ENCODE results near the gene SSB. TPM values are rescaled to one million over a fixed set of nuclear protein-coding genes. Genes with fewer than 3 reads are reported as not detected.

Gene SSB
- total and polyA plus RNA-seq, 2 of the 13 experiments (the other 11 are each of a cell fraction or from before 2014, with no cell fraction given): 109 to 208 TPM

- TF ChIP-seq ZSCAN25 (CRISPR knock-in tag; IDR thresholded peaks at IDR 0.05) (no peak), ZNF282 (IDR thresholded peaks at IDR 0.05; ENCODE audit: partially characterized antibody) (no peak), SOX13 (IDR thresholded peaks at IDR 0.05) (no peak), SOX13 (CRISPR knock-in tag; conservative IDR thresholded peaks at IDR 0.05 in 1 of 2, IDR thresholded peaks at IDR 0.05 in 1 of 2) (peak in 1 of 2 experiments; percentile 53; a peak in 2 of 4 replicates), FOSL2 (CRISPR knock-in tag; IDR thresholded peaks at IDR 0.05) (peak; percentile 54), MTA1 (CRISPR knock-in tag; IDR thresholded peaks at IDR 0.05; ENCODE audit: borderline replicate concordance) (no peak), ZNF800 (CRISPR knock-in tag; IDR thresholded peaks at IDR 0.05) (no peak), NCOA2 (CRISPR knock-in tag; IDR thresholded peaks at IDR 0.05) (peak; percentile 64), EZH2 (conservative IDR thresholded peaks at IDR 0.05; ENCODE audit: low read depth, low read length) (no peak), CREBL2 (CRISPR knock-in tag; IDR thresholded peaks at IDR 0.05; ENCODE audit: borderline replicate concordance) (no peak), FOXK1 (CRISPR knock-in tag; IDR thresholded peaks at IDR 0.05; ENCODE audit: borderline replicate concordance, low read depth) (no peak), GATAD2A (CRISPR knock-in tag; IDR thresholded peaks at IDR 0.05) (0 out of 2 replicates have a peak, but pooled peaks have one; percentile 51), TEAD3 (CRISPR knock-in tag; optimal IDR thresholded peaks at IDR 0.05; ENCODE audit: borderline replicate concordance) (peak; percentile 47), CBFB (CRISPR knock-in tag; IDR thresholded peaks at IDR 0.05) (no peak), TCF7 (IDR thresholded peaks at IDR 0.05; ENCODE audit: low read depth) (peak; percentile 55; the same call in 1 of the 2 replicates), SMAD3 (CRISPR knock-in tag; IDR thresholded peaks at IDR 0.05) (no peak), NR2F1 (CRISPR knock-in tag; IDR thresholded peaks at IDR 0.05) (0 out of 4 replicates have a peak, but pooled peaks of 1 of the 2 experiments have one; percentile 40)
- TF ChIP-seq, protein P1, sequence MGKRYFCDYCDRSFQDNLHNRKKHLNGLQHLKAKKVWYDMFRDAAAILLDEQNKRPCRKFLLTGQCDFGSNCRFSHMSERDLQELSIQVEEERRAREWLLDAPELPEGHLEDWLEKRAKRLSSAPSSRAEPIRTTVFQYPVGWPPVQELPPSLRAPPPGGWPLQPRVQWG (CRISPR knock-in tag; IDR thresholded peaks at IDR 0.05; ENCODE audit: borderline replicate concordance, low read depth): no peak
- TF ChIP-seq, protein P2, sequence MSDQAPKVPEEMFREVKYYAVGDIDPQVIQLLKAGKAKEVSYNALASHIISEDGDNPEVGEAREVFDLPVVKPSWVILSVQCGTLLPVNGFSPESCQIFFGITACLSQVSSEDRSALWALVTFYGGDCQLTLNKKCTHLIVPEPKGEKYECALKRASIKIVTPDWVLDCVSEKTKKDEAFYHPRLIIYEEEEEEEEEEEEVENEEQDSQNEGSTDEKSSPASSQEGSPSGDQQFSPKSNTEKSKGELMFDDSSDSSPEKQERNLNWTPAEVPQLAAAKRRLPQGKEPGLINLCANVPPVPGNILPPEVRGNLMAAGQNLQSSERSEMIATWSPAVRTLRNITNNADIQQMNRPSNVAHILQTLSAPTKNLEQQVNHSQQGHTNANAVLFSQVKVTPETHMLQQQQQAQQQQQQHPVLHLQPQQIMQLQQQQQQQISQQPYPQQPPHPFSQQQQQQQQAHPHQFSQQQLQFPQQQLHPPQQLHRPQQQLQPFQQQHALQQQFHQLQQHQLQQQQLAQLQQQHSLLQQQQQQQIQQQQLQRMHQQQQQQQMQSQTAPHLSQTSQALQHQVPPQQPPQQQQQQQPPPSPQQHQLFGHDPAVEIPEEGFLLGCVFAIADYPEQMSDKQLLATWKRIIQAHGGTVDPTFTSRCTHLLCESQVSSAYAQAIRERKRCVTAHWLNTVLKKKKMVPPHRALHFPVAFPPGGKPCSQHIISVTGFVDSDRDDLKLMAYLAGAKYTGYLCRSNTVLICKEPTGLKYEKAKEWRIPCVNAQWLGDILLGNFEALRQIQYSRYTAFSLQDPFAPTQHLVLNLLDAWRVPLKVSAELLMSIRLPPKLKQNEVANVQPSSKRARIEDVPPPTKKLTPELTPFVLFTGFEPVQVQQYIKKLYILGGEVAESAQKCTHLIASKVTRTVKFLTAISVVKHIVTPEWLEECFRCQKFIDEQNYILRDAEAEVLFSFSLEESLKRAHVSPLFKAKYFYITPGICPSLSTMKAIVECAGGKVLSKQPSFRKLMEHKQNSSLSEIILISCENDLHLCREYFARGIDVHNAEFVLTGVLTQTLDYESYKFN (CRISPR knock-in tag; conservative IDR thresholded peaks at IDR 0.05): peak; percentile 59
- TF ChIP-seq, protein P3, sequence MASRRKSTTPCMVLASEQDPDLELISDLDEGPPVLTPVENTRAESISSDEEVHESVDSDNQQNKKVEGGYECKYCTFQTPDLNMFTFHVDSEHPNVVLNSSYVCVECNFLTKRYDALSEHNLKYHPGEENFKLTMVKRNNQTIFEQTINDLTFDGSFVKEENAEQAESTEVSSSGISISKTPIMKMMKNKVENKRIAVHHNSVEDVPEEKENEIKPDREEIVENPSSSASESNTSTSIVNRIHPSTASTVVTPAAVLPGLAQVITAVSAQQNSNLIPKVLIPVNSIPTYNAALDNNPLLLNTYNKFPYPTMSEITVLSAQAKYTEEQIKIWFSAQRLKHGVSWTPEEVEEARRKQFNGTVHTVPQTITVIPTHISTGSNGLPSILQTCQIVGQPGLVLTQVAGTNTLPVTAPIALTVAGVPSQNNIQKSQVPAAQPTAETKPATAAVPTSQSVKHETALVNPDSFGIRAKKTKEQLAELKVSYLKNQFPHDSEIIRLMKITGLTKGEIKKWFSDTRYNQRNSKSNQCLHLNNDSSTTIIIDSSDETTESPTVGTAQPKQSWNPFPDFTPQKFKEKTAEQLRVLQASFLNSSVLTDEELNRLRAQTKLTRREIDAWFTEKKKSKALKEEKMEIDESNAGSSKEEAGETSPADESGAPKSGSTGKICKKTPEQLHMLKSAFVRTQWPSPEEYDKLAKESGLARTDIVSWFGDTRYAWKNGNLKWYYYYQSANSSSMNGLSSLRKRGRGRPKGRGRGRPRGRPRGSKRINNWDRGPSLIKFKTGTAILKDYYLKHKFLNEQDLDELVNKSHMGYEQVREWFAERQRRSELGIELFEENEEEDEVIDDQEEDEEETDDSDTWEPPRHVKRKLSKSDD (CRISPR knock-in tag; IDR thresholded peaks at IDR 0.05; ENCODE audit: low read depth): 0 out of 2 replicates have a peak, but pooled peaks have one; percentile 33
Observed at GRCh38 chr2:169765523-169765922, 33.1 kb upstream of the SSB start (continued).

Data from HepG2 (cell line).